Mucosa of descending colon (tissue), 3 donors: ENCODE measurements around the gene ZNF273. TPM values are rescaled to one million over a fixed set of nuclear protein-coding genes. Genes with fewer than 3 reads are reported as not detected.
A peak's percentile ranks its signal among the peaks of the same experiment; 100 is the strongest.

Experiments used
- ATAC-seq: fragments of 200-7000 bp; cut with Tn5 transposase; one replicate; pipeline ENCODE4 v1.9.1; 2020; ENCODE audit warnings: mild to moderate bottlenecking, moderate library complexity
- DNase-seq, 3 donors: peaks; one replicate each; pipeline ENCODE4 v3.0.0-alpha.2; 2020
- H3K36me3 ChIP-seq: fragments of 200-600 bp; one replicate; pipeline ENCODE4 v1.8.0; 2021; ENCODE audit warnings: low read depth, mild to moderate bottlenecking
- H3K4me1 ChIP-seq: fragments of 200-600 bp; one replicate; pipeline ENCODE4 v1.8.0; 2021; ENCODE audit warnings: low read depth, mild to moderate bottlenecking
- H3K4me3 ChIP-seq: fragments of 200-600 bp; one replicate; pipeline ENCODE4 v1.8.0; 2021; ENCODE audit warnings: mild to moderate bottlenecking
- H3K9me3 ChIP-seq: fragments of 200-600 bp; one replicate; pipeline ENCODE4 v1.8.0; 2021; ENCODE audit warnings: mild to moderate bottlenecking
- intact Hi-C, 2 donors: fragments of 100-400 bp; cut with DNase I in 1 of 2; cut with micrococcal nuclease in 1 of 2; formaldehyde crosslinking; loops; one replicate each; pipeline versions ENCODE4 v1.11.0 to v1.11.1; 2022; cut with DNase I, micrococcal nuclease
- total RNA-seq, 3 donors: library from RNA; stranded (reverse); fragmentation: NEBNext Ultra II Directional in 2 of 3; extraction: Animal tissue kit (Norgen Biotek cat#: 25700) in 2 of 3; gene quantifications; one replicate each; pipeline versions ENCODE4 v1.2.1 to v1.2.4, GENCODE V29; 2021 to 2023
- TF ChIP-seq, protein P1 (sequence below): fragments of 200-600 bp; IDR thresholded peaks from one replicate; pipeline ENCODE4 v1.8.0; 2022; ENCODE audit warnings: antibody characterized with exemption, mild to moderate bottlenecking
- donor health status: DM: no; HTN: no; CAD: no; lungs with moderate emphysema.
- donor health status: DM: no; HTN: no; CAD: no.
- donor health status: DM: no; HTN: yes; CAD: no.

ZNF273 gene
- total RNA-seq, 3 donors from 2014 or later: 6.5 to 7.6 (median 6.9) TPM

DNA sequence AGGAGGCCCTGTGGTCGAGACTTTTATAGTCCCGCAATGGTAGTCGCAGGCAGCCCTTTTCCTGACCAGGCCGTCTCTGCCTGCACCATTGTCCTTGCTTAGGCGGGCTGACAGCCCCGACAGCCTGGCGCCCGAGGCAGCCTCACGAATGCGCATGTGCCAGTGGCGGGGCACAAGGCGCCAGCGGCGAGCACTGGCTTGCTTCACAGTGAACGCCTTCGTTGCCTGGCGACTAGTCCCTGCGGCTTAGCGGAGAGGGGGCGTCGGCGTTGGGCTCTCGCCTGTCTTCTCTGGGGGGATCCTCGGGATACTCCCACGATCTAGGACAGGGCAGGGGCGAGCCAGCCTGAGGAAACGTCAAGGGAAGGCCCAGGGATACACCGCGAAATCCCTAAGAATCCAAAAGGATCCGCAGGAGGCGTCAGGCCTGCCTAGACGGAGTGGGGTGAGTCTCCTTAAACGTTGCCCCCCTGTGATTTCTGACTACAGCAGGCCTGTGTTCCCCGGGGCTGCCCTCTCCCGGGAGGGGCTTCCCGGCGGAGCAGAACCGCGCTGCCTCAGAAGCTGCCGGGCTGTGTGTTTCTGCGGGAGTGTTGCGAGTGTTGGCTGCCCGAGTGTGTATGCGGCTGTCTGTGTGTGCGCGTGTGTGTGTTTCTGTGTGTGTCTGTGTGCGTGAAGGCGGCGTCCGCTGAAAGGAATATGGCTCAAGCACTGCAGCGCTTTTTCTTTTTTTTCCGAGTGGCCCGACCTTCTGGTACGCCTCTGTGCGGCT is 20.5 kb upstream of the ZNF273 start:
- TF ChIP-seq, protein P1, sequence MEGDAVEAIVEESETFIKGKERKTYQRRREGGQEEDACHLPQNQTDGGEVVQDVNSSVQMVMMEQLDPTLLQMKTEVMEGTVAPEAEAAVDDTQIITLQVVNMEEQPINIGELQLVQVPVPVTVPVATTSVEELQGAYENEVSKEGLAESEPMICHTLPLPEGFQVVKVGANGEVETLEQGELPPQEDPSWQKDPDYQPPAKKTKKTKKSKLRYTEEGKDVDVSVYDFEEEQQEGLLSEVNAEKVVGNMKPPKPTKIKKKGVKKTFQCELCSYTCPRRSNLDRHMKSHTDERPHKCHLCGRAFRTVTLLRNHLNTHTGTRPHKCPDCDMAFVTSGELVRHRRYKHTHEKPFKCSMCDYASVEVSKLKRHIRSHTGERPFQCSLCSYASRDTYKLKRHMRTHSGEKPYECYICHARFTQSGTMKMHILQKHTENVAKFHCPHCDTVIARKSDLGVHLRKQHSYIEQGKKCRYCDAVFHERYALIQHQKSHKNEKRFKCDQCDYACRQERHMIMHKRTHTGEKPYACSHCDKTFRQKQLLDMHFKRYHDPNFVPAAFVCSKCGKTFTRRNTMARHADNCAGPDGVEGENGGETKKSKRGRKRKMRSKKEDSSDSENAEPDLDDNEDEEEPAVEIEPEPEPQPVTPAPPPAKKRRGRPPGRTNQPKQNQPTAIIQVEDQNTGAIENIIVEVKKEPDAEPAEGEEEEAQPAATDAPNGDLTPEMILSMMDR: no peak
- intact Hi-C loops: no loop called here
- Histone ChIP-seq H3K4me3 (no peak overlapping the region), H3K36me3 (no peaks in the 10 kb centered on the region), H3K9me3 (no peaks in the 10 kb centered on the region), H3K4me1 (no peaks in the 10 kb centered on the region)
- peak in 2 of 3 donors; percentile 30 to 50 for DNase-seq
- peak; percentile 41 for ATAC-seq

DNA sequence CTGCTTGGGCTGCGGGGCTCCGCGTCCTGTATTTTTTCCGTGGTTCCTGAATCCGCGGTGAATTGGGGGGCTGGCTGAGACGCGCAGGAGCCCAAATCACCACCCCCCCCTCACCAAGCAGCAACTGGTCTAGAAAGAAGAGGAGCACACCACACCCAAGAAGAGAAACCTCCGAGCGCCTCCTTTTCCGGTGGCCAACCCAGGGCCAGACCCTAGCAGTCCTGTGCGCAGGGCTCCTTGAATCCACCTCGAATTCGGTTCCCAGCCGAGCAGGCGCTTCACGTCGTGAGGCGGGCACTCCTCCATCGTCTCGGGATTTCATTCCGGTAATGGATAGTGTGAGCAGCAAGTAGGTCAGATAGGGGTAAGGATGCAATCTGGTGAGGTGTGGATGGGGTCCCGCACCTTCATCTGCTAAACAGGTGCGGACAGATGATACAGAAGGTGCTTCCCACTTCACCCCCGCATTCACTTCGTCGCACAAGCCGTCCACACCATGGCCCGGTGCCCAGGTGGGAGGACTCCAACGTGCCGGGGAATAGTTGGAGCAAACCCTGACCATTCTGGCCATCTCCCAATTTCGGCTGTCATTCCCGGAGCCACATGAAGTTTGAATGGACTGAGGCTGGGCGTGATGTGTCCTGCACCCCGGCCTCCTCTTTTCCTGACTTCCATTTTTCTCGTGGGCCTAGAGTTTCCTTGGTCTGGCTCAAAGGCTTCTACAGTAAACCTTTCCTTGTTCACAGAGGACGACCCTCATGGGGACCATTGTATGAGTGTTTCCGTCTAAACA is 19.8 kb upstream of the ZNF273 start:
- TF ChIP-seq, protein P1: no peak
- intact Hi-C loops: no loop called here
- Histone ChIP-seq H3K4me1 (peaks cover 5% of the 10 kb centered on the region), H3K4me3 (no peak overlapping the region), H3K9me3 (no peaks in the 10 kb centered on the region), H3K36me3 (no peaks in the 10 kb centered on the region)
- ATAC-seq (no peak), DNase-seq (no peak)

- TF ChIP-seq, protein P1: no peak
- intact Hi-C loops: no loop called here
- H3K36me3 ChIP-seq: no peaks in the 10 kb centered on the region
- no peak overlapping the region for H3K4me3 ChIP-seq
- no peaks in the 10 kb centered on the region for H3K9me3 ChIP-seq
- DNase-seq (no peak), ATAC-seq (no peak)
- peaks cover 12% of the 10 kb centered on the region for H3K4me1 ChIP-seq
Observed at GRCh38 chr7:64884085-64884912, 18.8 kb upstream of the ZNF273 start.

DNA sequence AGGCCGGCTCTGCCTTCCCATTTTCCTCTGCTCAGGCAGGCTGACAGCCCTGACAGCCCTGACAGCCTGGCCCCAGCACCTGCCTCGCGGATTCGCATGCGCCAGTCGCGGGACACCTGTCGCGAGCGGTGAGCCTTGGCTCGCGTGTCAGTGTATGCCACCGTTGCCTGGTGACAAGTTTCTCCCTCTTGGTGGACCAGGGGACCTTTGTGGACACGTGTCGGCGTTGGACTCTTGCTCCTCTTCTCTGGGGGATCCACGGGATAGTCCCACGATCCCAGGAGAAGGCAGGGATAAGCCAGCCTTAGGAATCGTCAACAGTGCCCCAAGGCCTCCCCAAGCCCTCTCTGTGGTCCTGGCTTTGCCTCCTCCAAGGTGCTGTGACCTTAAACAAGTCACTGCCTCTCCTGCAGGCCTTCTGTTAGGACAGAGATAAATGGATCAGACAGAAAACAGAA is 18.1 kb upstream of the ZNF273 start:
- DNase-seq: no peak
- H3K36me3 ChIP-seq: no peaks in the 10 kb centered on the region
- peaks cover 17% of the 10 kb centered on the region for H3K4me1 ChIP-seq
- TF ChIP-seq, protein P1: no peak
- no peaks in the 10 kb centered on the region for H3K9me3 ChIP-seq
- H3K4me3 ChIP-seq: no peak overlapping the region
- no peak for ATAC-seq
- intact Hi-C loops: no loop called here

DNA sequence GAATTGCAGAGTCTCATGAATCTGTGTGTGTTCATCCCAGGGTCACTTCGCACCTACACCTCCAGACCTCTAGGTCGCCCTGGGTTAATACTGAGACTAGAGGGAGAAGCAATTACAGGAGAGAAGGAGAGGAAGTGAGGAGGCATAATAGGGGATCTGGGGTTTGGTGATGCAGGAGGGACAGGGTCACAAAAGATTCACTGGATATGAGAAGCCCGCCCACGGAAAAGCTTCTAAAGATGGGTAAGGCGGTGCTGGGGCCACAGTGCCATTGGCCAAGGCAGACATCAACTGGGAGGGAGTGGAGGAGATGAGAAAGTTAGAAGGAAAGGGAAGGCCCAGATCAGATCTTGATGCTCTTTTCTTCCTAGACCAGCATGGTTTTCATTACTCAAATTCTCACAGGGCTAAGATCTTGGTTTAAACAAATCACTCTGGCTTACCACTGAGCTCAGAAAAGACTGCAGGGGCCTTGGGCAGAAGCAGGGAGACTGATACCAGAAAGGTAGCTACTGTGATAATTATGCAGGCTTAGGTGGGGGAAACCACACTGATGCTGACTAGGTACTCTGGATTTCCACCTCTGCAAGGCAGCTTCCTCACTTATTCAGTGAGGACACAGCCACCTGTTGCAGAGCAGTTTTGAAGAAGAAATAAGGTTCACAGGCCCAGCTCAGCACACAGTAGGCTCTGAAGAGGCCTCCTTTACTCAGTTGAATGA is 17.4 kb upstream of the ZNF273 start:
- ATAC-seq (no peak), DNase-seq (no peak)
- intact Hi-C loops: no loop called here

More for the DNA sequence above, 17.4 kb upstream of the ZNF273 start:
- H3K4me3 ChIP-seq: no peak overlapping the region
- TF ChIP-seq, protein P1: no peak
- H3K36me3 ChIP-seq: no peaks in the 10 kb centered on the region
- no peaks in the 10 kb centered on the region for H3K9me3 ChIP-seq
- peaks cover 17% of the 10 kb centered on the region for H3K4me1 ChIP-seq
